Adrenal gland (tissue), 12 donors: ENCODE results near the gene MBD4. TPM values are rescaled to one million over a fixed set of nuclear protein-coding genes. Genes with fewer than 3 reads are reported as not detected.
"Not testable (repeated sequence)": the region's sequence is repeated elsewhere in the genome, so short reads cannot be mapped to it uniquely, and the experiment has no call there.

ENCODE experiments used
- DNase-seq, 7 donors: peaks; one replicate each; pipeline ENCODE4 v3.0.0-alpha.2; 2019 to 2020
- H3K27ac ChIP-seq, 5 donors: fragments of 200-600 bp; sonication (generic) in 4 of 5; 1 replicate in 3 of 5; 2 replicates in 2 of 5; pipeline versions ENCODE4 v1.5.1 to v1.8.0; 2016 to 2020; ENCODE audit warnings: mild to moderate bottlenecking in 1 of 5
- H3K27me3 ChIP-seq: fragments of 200-600 bp; 2 replicates; pipeline ENCODE4 v1.8.0; 2021
- H3K36me3 ChIP-seq, 2 donors: fragments of 200-600 bp; replicated peaks in 1 of 2; 1 replicate in 1 of 2; 2 replicates in 1 of 2; pipeline versions ENCODE4 v1.5.1 to v1.8.0; 2018 to 2022
- H3K4me1 ChIP-seq, 2 donors: fragments of 200-600 bp; replicated peaks in 1 of 2; 1 replicate in 1 of 2; 2 replicates in 1 of 2; pipeline versions ENCODE4 v1.5.1 to v1.8.0; 2018 to 2021
- H3K4me3 ChIP-seq, 4 donors: fragments of 200-600 bp; sonication (generic) in 3 of 4; one replicate each; pipeline ENCODE4 v1.5.1; 2016 to 2018
- H3K9me3 ChIP-seq, 3 donors: fragments of 200-600 bp; sonication (generic) in 1 of 3; replicated peaks in 1 of 3; 1 replicate in 2 of 3; 2 replicates in 1 of 3; pipeline versions ENCODE4 v1.5.1 to v1.8.0; 2016 to 2021
- CTCF ChIP-seq, 6 experiments: fragments of 450-650 bp in 4 of 6; fragments of 200-600 bp in 2 of 6; sonication (generic) in 1 of 6; IDR thresholded peaks; 1 replicate in 5 of 6; 2 replicates in 1 of 6; pipeline versions ENCODE4 v1.5.1 to v1.8.0; 2016 to 2021; ENCODE audit warnings: antibody characterized with exemption in 6 of 6, mild to moderate bottlenecking in 2 of 6, moderate library complexity in 1 of 6
- POLR2A ChIP-seq, 2 donors: fragments of 450-650 bp; IDR thresholded peaks; one replicate each; pipeline ENCODE4 v1.6.1; 2017; ENCODE audit warnings: antibody characterized with exemption in 2 of 2, mild to moderate bottlenecking in 2 of 2, moderate library complexity in 1 of 2
- WGBS, 4 donors: extraction: QIAGEN DNeasy Blood & Tissue Kit in 2 of 4; methylation state at CpG; one replicate each; pipeline versions ENCODE4 v1.1.5 to v1.1.7; 2013 to 2017; 5-methylcytosine and 5-hydroxymethylcytosine counted together
- intact Hi-C, 2 donors: fragments of 100-400 bp; cut with DNase I; formaldehyde crosslinking; loops; one replicate each; pipeline versions ENCODE4 v1.14.1 to v1.15.0; 2022 to 2023
- polyA plus RNA-seq, 3 donors: library from polyadenylated mRNA; stranded (reverse); fragments of 200-250 nt in 2 of 3; fragments of 350-450 nt in 1 of 3; fragmentation: Illumina TruSeq in 1 of 3; extraction: RNeasy Lipid Tissue Mini Kit (QIAGEN cat#74804) in 1 of 3; gene quantifications; one replicate each; pipeline ENCODE4 v1.2.3, GENCODE V29; 2013 to 2014
- total RNA-seq, 9 donors: library from RNA; depleted of rRNA in 4 of 9; stranded (reverse); fragments of >200 nt in 4 of 9; fragments of 120-200 nt in 1 of 9; fragmentation: NEBNext Ultra II Directional in 1 of 9; extraction: Animal tissue kit (Norgen Biotek cat#: 25700) in 1 of 9; gene quantifications; one replicate each; pipeline versions ENCODE4 v1.1.0 to v1.2.4, GENCODE V29; 2013 to 2023
- donor health status: healthy with polysubstance abuse.
- donor health status: Bipolar disorder and iron deficiency.
- donor health status: DM: yes; HTN: yes; CAD: no.
- donor health status: DM: no; HTN: no; CAD: no.
- donor health status: DM: no; HTN: no; CAD: no.
- donor health status: DM: yes; HTN: yes; CAD: no.

Gene MBD4
- total and polyA plus RNA-seq, 12 donors: 9.9 to 32.3 (median 25.4) TPM

GRCh38 chr3:129482721-129483120, 43.0 kb upstream of the MBD4 start:
- intact Hi-C loops: loop anchor here in 1 of 2 donors (10.0 kb wide), 1 partner anchor 342 kb away; no protein-coding TSS in a partner anchor
- peaks cover 0 to 30% of the 10 kb centered on the region in 2 donors for H3K36me3 ChIP-seq
- 85 to 96% (median 88%) methylated on average over 1 of the region's 1 CpG for WGBS, 4 donors
- no peak for TF ChIP-seq POLR2A (IDR thresholded peaks at IDR 0.05)
- TF ChIP-seq CTCF (IDR thresholded peaks at IDR 0.05): no peak
- H3K9me3 ChIP-seq: no peaks in the 10 kb centered on the region
- no peak for DNase-seq
- H3K27ac ChIP-seq: peak overlapping the region in 1 of 5 donors; percentile 43
- no peak overlapping the region for H3K4me3 ChIP-seq
- peaks cover 19 to 34% of the 10 kb centered on the region in 2 donors for H3K4me1 ChIP-seq
- no peaks in the 10 kb centered on the region for H3K27me3 ChIP-seq

- TF ChIP-seq POLR2A (IDR thresholded peaks at IDR 0.05) (no peak), CTCF (IDR thresholded peaks at IDR 0.05) (no peak)
- intact Hi-C loops: loop anchor here in 1 of 2 donors (10.0 kb wide), 1 partner anchor 343 kb away; no protein-coding TSS in a partner anchor
- 70 to 79% (median 78%) methylated on average over 10 to 12 of the region's 12 CpGs for WGBS, 4 donors
- no peaks in the 10 kb centered on the region for H3K27me3 ChIP-seq
- H3K9me3 ChIP-seq: no peaks in the 10 kb centered on the region
- peak overlapping the region in 2 of 5 donors; percentile 6 to 34 for H3K27ac ChIP-seq
- peaks cover 0 to 37% of the 10 kb centered on the region in 2 donors for H3K36me3 ChIP-seq
- H3K4me1 ChIP-seq: peaks cover 18 to 29% of the 10 kb centered on the region in 2 donors
- no peak overlapping the region for H3K4me3 ChIP-seq
- DNase-seq: no peak
Measured at GRCh38 chr3:129481766-129482332, 42.1 kb upstream of the MBD4 start.

- Histone ChIP-seq H3K4me1 (peaks cover 12 to 23% of the 10 kb centered on the region in 2 donors), H3K36me3 (peaks cover 0 to 37% of the 10 kb centered on the region in 2 donors), H3K27ac (peak overlapping the region in 2 of 5 donors; percentile 6 to 34)
- intact Hi-C loops: loop anchor here in 1 of 2 donors (10.0 kb wide), 1 partner anchor 344 kb away; no protein-coding TSS in a partner anchor
- DNase-seq: peak in 2 of 7 donors; percentile 45 to 82
- not testable (repeated sequence) for H3K9me3 ChIP-seq, H3K27me3 ChIP-seq, H3K4me3 ChIP-seq
- 61 to 71% (median 69%) methylated on average over 4 to 8 of the region's 11 CpGs for WGBS, 4 donors
Measured at GRCh38 chr3:129481225-129481765, 41.5 kb upstream of the MBD4 start.

GRCh38 chr3:129476586-129476985, 36.8 kb upstream of the MBD4 start:
- no peaks in the 10 kb centered on the region for H3K9me3 ChIP-seq
- 94 to 98% (median 95%) methylated on average over 6 of the region's 6 CpGs for WGBS, 4 donors
- no peak overlapping the region for H3K27ac ChIP-seq
- H3K4me1 ChIP-seq: peaks cover 0 to 11% of the 10 kb centered on the region in 2 donors
- TF ChIP-seq POLR2A (IDR thresholded peaks at IDR 0.05) (no peak), CTCF (IDR thresholded peaks at IDR 0.05) (no peak)
- H3K27me3 ChIP-seq: no peaks in the 10 kb centered on the region
- no peak overlapping the region for H3K4me3 ChIP-seq
- DNase-seq: no peak
- H3K36me3 ChIP-seq: peaks cover 0 to 37% of the 10 kb centered on the region in 2 donors
- intact Hi-C loops: no loop called here
